ENCODE measurements around the gene CADPS2.

CADPS2 gene

GRCh38 chr7:122515404-122515803 lies 370.9 kb downstream of the CADPS2 start:
- DNase-seq, result no peak

DNA sequence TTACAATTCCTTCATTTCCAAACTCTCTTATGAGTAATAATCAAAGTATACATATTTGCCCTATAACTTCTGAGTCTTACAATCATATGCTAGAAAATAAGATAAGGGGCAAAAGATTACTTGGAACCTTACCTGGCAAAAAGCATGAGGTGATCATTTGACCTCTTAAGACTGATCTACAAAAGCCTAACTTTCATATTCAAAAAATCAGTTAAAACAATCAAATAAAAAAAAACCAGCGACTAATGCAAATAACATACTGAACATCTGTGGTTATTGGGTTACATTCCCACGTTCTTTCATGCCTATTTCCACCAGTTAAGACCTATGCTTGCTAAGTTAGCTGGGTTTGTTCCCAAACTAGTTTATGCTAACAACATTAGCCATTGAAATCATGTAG lies 375.0 kb downstream of the CADPS2 start:
- no peak for DNase-seq

DNA sequence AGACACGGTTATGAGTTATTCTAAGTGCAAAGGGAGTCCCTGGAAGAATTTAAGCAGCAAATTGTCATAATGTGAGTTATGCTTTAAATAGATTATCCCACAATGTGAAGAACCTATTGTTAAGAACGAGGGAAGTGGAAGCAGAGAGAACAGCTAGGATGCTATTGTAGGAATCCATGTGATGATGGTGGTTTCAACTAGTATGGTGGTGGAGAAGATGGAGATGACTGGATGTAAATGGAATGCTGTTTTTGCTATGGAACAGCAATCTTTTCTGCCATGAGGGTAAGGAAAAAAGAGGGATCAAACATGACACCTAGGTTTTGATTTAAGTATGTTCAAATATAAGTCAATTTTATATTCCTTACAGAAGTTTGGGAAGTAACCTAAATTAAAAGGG lies 378.7 kb downstream of the CADPS2 start:
- DNase-seq, result no peak

- DNase-seq, result no peak
Measured at GRCh38 chr7:122492007-122492406, 394.3 kb downstream of the CADPS2 start.

- DNase-seq, result no peak
Measured at GRCh38 chr7:122488241-122488640, 398.0 kb downstream of the CADPS2 start.

GRCh38 chr7:122487131-122487530 lies 399.1 kb downstream of the CADPS2 start:
- DNase-seq, result no peak

- no peak for DNase-seq
Measured at GRCh38 chr7:122485856-122486255, 400.4 kb downstream of the CADPS2 start.

DNA sequence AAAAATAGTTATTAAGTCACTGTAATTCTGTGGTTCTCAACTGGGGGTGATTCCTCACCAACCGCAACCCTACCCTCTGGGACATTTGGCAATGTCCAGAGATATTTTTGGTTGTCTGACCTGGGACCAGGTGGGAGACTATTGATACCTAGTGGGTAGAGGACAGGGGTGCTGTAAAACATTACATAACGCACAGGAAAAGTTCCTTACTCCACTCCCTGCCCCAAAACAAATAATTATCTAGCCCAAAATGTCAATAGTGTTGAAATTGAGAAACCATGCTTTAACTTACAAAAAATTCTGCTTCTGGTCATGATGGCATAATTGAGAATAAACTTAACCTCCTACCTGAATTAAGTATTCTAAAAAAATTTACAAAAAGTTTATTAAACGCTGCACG lies 404.0 kb downstream of the CADPS2 start:
- DNase-seq, result no peak

DNA sequence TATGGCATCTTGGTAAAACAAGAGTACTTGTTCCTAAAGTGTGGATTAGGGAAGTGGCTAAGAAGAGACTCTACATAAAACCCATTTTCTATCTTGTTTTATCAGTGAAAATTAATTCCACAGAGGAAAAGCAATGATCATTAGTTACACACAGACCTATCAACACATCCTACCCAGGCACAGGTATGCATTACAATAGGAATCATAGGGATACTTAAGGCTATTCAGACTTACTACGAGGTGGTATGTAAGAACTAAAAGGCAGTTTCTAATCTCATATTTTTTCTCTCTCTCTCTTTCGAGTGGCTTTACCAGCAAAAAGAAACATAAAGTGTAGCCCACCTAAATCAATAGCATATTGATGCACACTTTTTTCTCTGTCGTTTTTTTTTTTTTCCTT lies 415.4 kb downstream of the CADPS2 start:
- no peak for DNase-seq

- DNase-seq, result no peak
Measured at GRCh38 chr7:122468945-122469344, 417.3 kb downstream of the CADPS2 start.

GRCh38 chr7:122467661-122468449 lies 418.4 kb downstream of the CADPS2 start:
- no peak for DNase-seq

- no peak for DNase-seq
Measured at GRCh38 chr7:122465296-122465695, 421.0 kb downstream of the CADPS2 start.

GRCh38 chr7:122463631-122464030 lies 422.6 kb downstream of the CADPS2 start:
- DNase-seq, result no peak

DNA sequence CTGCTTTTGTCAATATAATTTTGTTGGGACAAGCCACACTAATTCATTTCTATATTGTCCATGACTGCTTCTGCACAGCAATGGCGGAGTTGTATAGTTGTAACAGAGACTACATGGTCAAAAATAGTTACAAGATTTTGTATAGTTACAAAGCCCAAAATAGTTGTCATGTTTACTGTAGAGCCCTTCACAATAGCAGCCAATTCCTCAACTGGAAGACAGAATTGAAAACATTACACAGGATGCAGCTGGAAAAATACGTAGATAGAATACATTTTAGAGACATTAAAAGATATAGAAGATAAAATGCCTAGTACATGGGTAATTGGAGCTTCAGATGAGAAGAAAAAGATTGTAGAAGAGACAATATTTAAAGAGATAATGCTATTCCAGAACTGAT lies 425.3 kb downstream of the CADPS2 start:
- DNase-seq, result no peak

DNA sequence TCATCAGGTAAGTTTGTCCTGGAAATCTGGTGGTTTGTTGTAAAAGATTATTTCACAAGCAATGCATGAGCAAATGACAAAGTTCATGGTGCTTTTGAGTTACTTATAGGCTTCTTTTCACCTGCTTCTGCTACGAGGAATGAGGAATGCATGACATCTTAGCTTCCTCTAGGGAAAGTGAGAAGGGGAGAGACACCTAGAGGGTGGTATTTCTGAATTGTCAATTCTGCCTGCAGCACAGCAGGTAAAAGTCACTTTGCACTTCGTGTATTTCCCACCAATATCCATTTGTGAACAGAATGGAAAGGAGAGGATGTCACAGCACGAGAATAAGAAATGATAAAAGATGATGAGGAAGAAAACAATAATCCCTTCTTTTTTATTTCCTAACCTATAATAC lies 428.3 kb downstream of the CADPS2 start:
- no peak for DNase-seq

DNA sequence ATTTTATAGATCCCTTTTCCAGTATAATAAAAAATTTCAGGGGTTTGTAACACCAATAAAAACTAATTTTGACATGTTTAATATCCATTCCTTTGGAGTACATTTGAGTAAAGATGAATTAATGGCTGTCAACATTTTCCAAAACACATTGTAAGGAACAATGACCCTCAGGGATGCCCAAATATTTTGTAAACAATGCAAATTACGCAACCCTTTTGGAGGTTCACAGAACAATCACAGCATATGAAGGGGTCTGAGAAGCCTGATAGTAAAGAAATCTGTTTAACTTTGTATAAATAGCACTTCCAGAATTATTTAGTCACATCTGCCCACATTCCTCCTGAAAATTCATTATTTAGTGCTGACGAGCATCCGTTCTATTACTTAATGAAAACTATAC lies 428.9 kb downstream of the CADPS2 start:
- no peak for DNase-seq

- DNase-seq, result no peak
Measured at GRCh38 chr7:122454776-122455507, 431.3 kb downstream of the CADPS2 start.

GRCh38 chr7:122453432-122453831 lies 432.8 kb downstream of the CADPS2 start:
- no peak for DNase-seq

GRCh38 chr7:122448893-122449589 lies 437.2 kb downstream of the CADPS2 start:
- DNase-seq, result no peak

DNA sequence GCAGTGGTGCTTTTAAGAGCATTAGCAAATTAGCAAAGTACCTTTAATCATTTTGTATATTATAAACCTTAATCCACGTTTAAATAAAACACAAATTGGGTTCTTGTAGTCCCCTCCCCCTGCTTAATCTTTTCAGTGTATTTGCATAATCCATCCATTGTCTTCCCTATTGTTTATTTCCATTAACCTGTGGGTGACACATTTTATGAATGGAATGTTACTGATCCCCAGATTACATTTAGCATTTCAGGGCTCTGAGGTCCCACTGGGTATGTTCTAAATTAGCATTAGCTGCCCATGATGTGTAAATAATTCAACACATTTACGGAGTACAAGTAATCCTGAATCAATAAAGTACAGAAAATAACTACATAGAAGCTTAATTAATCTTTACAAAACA lies 443.3 kb downstream of the CADPS2 start:
- no peak for DNase-seq

GRCh38 chr7:122438492-122438891 lies 447.8 kb downstream of the CADPS2 start:
- no peak for DNase-seq

GRCh38 chr7:122438006-122438405 lies 448.3 kb downstream of the CADPS2 start:
- no peak for DNase-seq

DNA sequence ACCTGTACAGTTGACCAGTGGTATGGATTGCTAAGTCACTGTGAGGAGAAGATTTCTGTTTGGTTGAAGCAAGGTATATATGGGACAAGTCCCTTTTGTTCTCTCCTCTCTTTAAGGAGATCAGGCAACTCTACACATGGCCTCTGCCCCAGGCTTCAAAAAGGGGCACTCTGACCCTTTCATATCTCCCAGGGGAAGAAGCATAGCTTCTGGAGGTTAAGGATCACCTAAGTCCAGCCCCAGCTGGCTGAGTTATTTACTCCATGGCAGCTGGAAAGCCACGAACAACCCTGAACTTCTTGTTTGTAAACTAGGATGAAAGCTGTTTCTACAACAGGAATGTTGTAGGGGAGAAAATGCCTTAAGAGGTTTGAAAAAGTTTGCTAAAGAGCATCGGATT lies 452.5 kb downstream of the CADPS2 start:
- DNase-seq, result no peak

- no peak for DNase-seq
Measured at GRCh38 chr7:122430710-122431109, 455.6 kb downstream of the CADPS2 start.

Data from effector CD8-positive, alpha-beta T cell (primary cell).